Stimulated activated CD4-positive, alpha-beta T cell treated with anti-CD3 and anti-CD28 coated beads, Interleukin-4, amount 100 ng/mL, for 1 hour (primary cell): ENCODE data around the gene LEKR1.

ENCODE experiments used
- DNase-seq: peaks from one replicate; pipeline ENCODE4 v3.0.0-alpha.2; 2020

The LEKR1 gene

GRCh38 chr3:156997351-156997750 is 171.2 kb downstream of the LEKR1 start:
- no peak for DNase-seq

GRCh38 chr3:157001221-157001957 is 175.2 kb downstream of the LEKR1 start:
- no peak for DNase-seq

GRCh38 chr3:157021679-157022078 is 195.5 kb downstream of the LEKR1 start:
- DNase-seq, result no peak

GRCh38 chr3:157023226-157023625 is 197.1 kb downstream of the LEKR1 start:
- no peak for DNase-seq

- DNase-seq, result no peak
Measured at GRCh38 chr3:157026091-157026490, 199.9 kb downstream of the LEKR1 start.

- DNase-seq, result no peak
Measured at GRCh38 chr3:157027861-157028745, 201.9 kb downstream of the LEKR1 start.

GRCh38 chr3:157029365-157029790 is 203.2 kb downstream of the LEKR1 start:
- DNase-seq, result no peak

- no peak for DNase-seq
Measured at GRCh38 chr3:157030712-157031111, 204.6 kb downstream of the LEKR1 start.

GRCh38 chr3:157033001-157033400 is 206.8 kb downstream of the LEKR1 start:
- no peak for DNase-seq

GRCh38 chr3:157040456-157040855 is 214.3 kb downstream of the LEKR1 start:
- DNase-seq, result no peak

- DNase-seq, result no peak
Measured at GRCh38 chr3:157042226-157042625, 216.1 kb downstream of the LEKR1 start.

GRCh38 chr3:157043771-157044170 is 217.6 kb downstream of the LEKR1 start:
- no peak for DNase-seq

- DNase-seq, result no peak
Measured at GRCh38 chr3:157045238-157045850, 219.2 kb downstream of the LEKR1 start.

GRCh38 chr3:157046520-157046919 is 220.4 kb downstream of the LEKR1 start:
- DNase-seq, result no peak

- DNase-seq, result no peak
Measured at GRCh38 chr3:157051055-157051454, 224.9 kb downstream of the LEKR1 start.

GRCh38 chr3:157051591-157051990 is 225.4 kb downstream of the LEKR1 start:
- no peak for DNase-seq

- no peak for DNase-seq
Measured at GRCh38 chr3:157056035-157056434, 229.9 kb downstream of the LEKR1 start.

GRCh38 chr3:157058392-157059071 is 232.4 kb downstream of the LEKR1 start:
- DNase-seq, result no peak

- no peak for DNase-seq
Measured at GRCh38 chr3:157059181-157059580, 233.0 kb downstream of the LEKR1 start.

- DNase-seq, result no peak
Measured at GRCh38 chr3:157059661-157060060, 233.5 kb downstream of the LEKR1 start.

GRCh38 chr3:157061265-157061664 is 235.1 kb downstream of the LEKR1 start:
- no peak for DNase-seq

- no peak for DNase-seq
Measured at GRCh38 chr3:157063469-157063868, 237.3 kb downstream of the LEKR1 start.

- no peak for DNase-seq
Measured at GRCh38 chr3:157063926-157064325, 237.8 kb downstream of the LEKR1 start.
